HepG2 (cell line): ENCODE measurements around the gene ARSJ. TPM values are rescaled to one million over a fixed set of nuclear protein-coding genes. Genes with fewer than 3 reads are reported as not detected.

Experiments
- ATAC-seq: fragments of 200-7000 bp; cut with Tn5 transposase; 3 replicates; pipeline ENCODE4 v1.9.1; 2020; ENCODE audit warnings: mild to moderate bottlenecking, moderate library complexity
- BruUV-seq: library from RNA; stranded (reverse); fragments of 400-500 nt; replicated peaks from 2 replicates; lab custom pipeline; 2021; lab: Mats Ljungman, UMichigan
- CTCF ChIA-PET: fragments of 300-600 bp; formaldehyde crosslinking; extraction: SDS; loops from one replicate; lab custom pipeline; 2021; ENCODE audit warnings: low total read pairs, inconsistent platforms, low intra/inter-chr PET ratio; lab: Yijun Ruan, JAX
- POLR2A ChIA-PET: fragments of 350-600 bp; sonication (Branson Sonifier 250); formaldehyde crosslinking; loops from one replicate; lab custom pipeline; 2020; ENCODE audit warnings: antibody characterized with exemption, inconsistent platforms; lab: Yijun Ruan, JAX
- DNase-seq: peaks from one replicate; pipeline ENCODE4 v3.0.0-alpha.2; 2015; ENCODE audit warnings: low spot score
- FAIRE-seq: peaks from 3 replicates; lab custom pipeline; 2011; peaks lifted over from hg19 to GRCh38; lab: Jason Lieb, UNC
- H2AFZ ChIP-seq: one replicate; pipeline ENCODE4 v1.6.1; 2011; ENCODE audit warnings: low read length, inconsistent platforms
- H3K27ac ChIP-seq: fragments of 300-600 bp; 3 replicates; pipeline ENCODE4 v1.8.0; 2011; ENCODE audit warnings: mixed run types, mild to moderate bottlenecking, mixed read lengths, low read length, inconsistent platforms; ENCODE audit not compliant: insufficient read depth; ENCODE audit errors: extremely low read length
- H3K27me3 ChIP-seq, 2 experiments: fragments of 200-600 bp in 1 of 2; 2 replicates in 1 of 2; 3 replicates in 1 of 2; pipeline versions ENCODE4 v1.6.0 to v1.8.0; 2011; ENCODE audit warnings: low read length in 2 of 2, mild to moderate bottlenecking in 2 of 2, moderate library complexity in 2 of 2, inconsistent platforms in 1 of 2; ENCODE audit not compliant: insufficient read depth in 2 of 2, control insufficient read depth in 1 of 2
- H3K36me3 ChIP-seq, 2 experiments: fragments of 200-600 bp in 1 of 2; replicated peaks in 1 of 2; 2 replicates in 1 of 2; 3 replicates in 1 of 2; pipeline versions ENCODE4 v1.5.1 to v1.8.0; 2011; ENCODE audit warnings: low read length in 2 of 2, inconsistent platforms in 1 of 2; ENCODE audit not compliant: insufficient read depth in 2 of 2, control insufficient read depth in 1 of 2
- H3K4me1 ChIP-seq: 2 replicates; pipeline ENCODE4 v1.5.1; 2012; ENCODE audit warnings: low read length, inconsistent platforms; ENCODE audit not compliant: insufficient read depth
- H3K4me2 ChIP-seq: 2 replicates; pipeline ENCODE4 v1.6.0; 2011; ENCODE audit warnings: low read depth, low read length, inconsistent platforms
- H3K4me3 ChIP-seq, 3 experiments: fragments of 200-600 bp in 1 of 3; sonication (generic), shearing (Covaris generic) in 1 of 3; replicated peaks in 1 of 3; 2 replicates each; pipeline ENCODE4 v1.5.1; 2011 to 2016; ENCODE audit warnings: low read length in 3 of 3, inconsistent platforms in 2 of 3, low read depth in 2 of 3, mild to moderate bottlenecking in 2 of 3, control low read depth in 1 of 3, mixed read lengths in 1 of 3; ENCODE audit not compliant: insufficient read depth in 1 of 3
- H3K79me2 ChIP-seq: one replicate; pipeline ENCODE4 v1.6.1; 2011; ENCODE audit warnings: low read length, inconsistent platforms; ENCODE audit not compliant: insufficient read depth
- H3K9ac ChIP-seq: 2 replicates; pipeline ENCODE4 v1.6.0; 2011; ENCODE audit warnings: mild to moderate bottlenecking, low read depth, low read length, inconsistent platforms; ENCODE audit not compliant: insufficient read depth
- H3K9me3 ChIP-seq: 2 replicates; pipeline ENCODE4 v1.5.1; 2012; ENCODE audit warnings: mild to moderate bottlenecking, low read length
- H4K20me1 ChIP-seq: 2 replicates; pipeline ENCODE4 v1.6.0; 2011; ENCODE audit warnings: inconsistent platforms, mild to moderate bottlenecking, low read length, moderate library complexity; ENCODE audit not compliant: insufficient read depth
- IRF9 ChIP-seq: sonication (generic); formaldehyde crosslinking; IDR thresholded peaks from 2 replicates; pipeline ENCODE4 v1.8.0; 2022; ENCODE audit warnings: missing genetic modification reagents, mild to moderate bottlenecking, borderline replicate concordance
- KAT7 ChIP-seq: IDR thresholded peaks from 2 replicates; pipeline ENCODE4 v1.6.1; 2018; ENCODE audit warnings: borderline replicate concordance, missing compliant biosample characterization
- KDM1A ChIP-seq: IDR thresholded peaks from 2 replicates; pipeline ENCODE4 v1.6.1; 2016; ENCODE audit warnings: missing compliant biosample characterization
- MYC ChIP-seq: sonication (generic); formaldehyde crosslinking; IDR thresholded peaks from 2 replicates; pipeline ENCODE4 v1.9.0; 2021; ENCODE audit warnings: missing genetic modification reagents, borderline replicate concordance
- NR3C1 ChIP-seq: sonication (generic); formaldehyde crosslinking; IDR thresholded peaks from 2 replicates; pipeline ENCODE4 v1.4.0; 2020; ENCODE audit warnings: missing genetic modification reagents
- SAP130 ChIP-seq: IDR thresholded peaks from 2 replicates; pipeline ENCODE4 v1.6.1; 2016; ENCODE audit warnings: low read depth
- SMAD9 ChIP-seq: sonication (generic); formaldehyde crosslinking; IDR thresholded peaks from 2 replicates; pipeline ENCODE4 v1.5.1; 2020; ENCODE audit warnings: mild to moderate bottlenecking, missing genetic modification reagents
- SMYD3 ChIP-seq: sonication (generic); formaldehyde crosslinking; IDR thresholded peaks from 2 replicates; pipeline ENCODE4 v1.8.1; 2023; ENCODE audit warnings: mild to moderate bottlenecking, missing genetic modification reagents
- ZNF749 ChIP-seq: sonication (generic); formaldehyde crosslinking; IDR thresholded peaks from 2 replicates; pipeline ENCODE4 v1.8.0; 2022; ENCODE audit warnings: mild to moderate bottlenecking, missing genetic modification reagents, moderate library complexity, borderline replicate concordance
- WGBS: methylation state at CpG from one replicate; pipeline ENCODE4 v1.1.6; 2017; ENCODE audit warnings: low lambda C conversion rate; 5-methylcytosine and 5-hydroxymethylcytosine counted together
- in situ Hi-C: cut with HindIII; loops from 2 replicates; pipeline ENCODE4 v1.10.0; 2017; ENCODE audit warnings: low pct_unique_long_range_greater_than_20kb; ENCODE audit not compliant: extremely low pct_ligation_motif_present
- intact Hi-C: fragments of 100-400 bp; cut with micrococcal nuclease; formaldehyde crosslinking; loops from one replicate; pipeline ENCODE4 v1.10.0; 2022; ENCODE audit not compliant: unreplicated experiment
- polyA plus RNA-seq, 8 experiments: library from polyadenylated mRNA; depleted of rRNA in 3 of 8; stranded (reverse) in 7 of 8; unstranded in 1 of 8; fragments of >200 nt; fragmentation: Illumina TruSeq in 4 of 8; extraction: Trizol in 4 of 8; gene quantifications; 2 replicates each; pipeline versions ENCODE4 v1.2.1 to v1.2.3, GENCODE V29; 2011 to 2016; ENCODE audit warnings: low read depth in 4 of 8, missing spikeins in 1 of 8, mixed read lengths in 1 of 8; ENCODE audit not compliant: insufficient read depth in 1 of 8
- total RNA-seq, 5 experiments: library from RNA; depleted of rRNA; stranded (reverse); fragments of >200 nt; fragmentation: Illumina TruSeq; extraction: Trizol; gene quantifications; 2 replicates each; pipeline ENCODE4 v1.2.3, GENCODE V29; 2016; ENCODE audit warnings: low read depth in 1 of 5
- TF ChIP-seq, protein P1 (sequence below): sonication (generic); formaldehyde crosslinking; IDR thresholded peaks from 2 replicates; pipeline ENCODE4 v1.4.0; 2020; ENCODE audit warnings: mild to moderate bottlenecking, missing genetic modification reagents
- TF ChIP-seq, protein P2 (sequence below): sonication (generic); formaldehyde crosslinking; IDR thresholded peaks from one replicate; pipeline ENCODE4 v1.5.1; 2020; ENCODE audit warnings: mild to moderate bottlenecking, missing genetic modification reagents; ENCODE audit errors: not compliant biosample characterization

Gene ARSJ
- total and polyA plus RNA-seq, 2 of the 13 experiments (the other 11 are each of a cell fraction or from before 2014, with no cell fraction given): not detected

GRCh38 chr4:113998531-113998930 is 19.1 kb upstream of the ARSJ start:
- Histone ChIP-seq H4K20me1 (no peaks in the 10 kb centered on the region), H3K9ac (no peak overlapping the region), H3K4me3 (no peak overlapping the region), H3K79me2 (no peaks in the 10 kb centered on the region), H3K4me1 (no peaks in the 10 kb centered on the region), H3K36me3 (no peaks in the 10 kb centered on the region), H2AFZ (no peak overlapping the region), H3K4me2 (no peak overlapping the region), H3K27me3 (no peaks in the 10 kb centered on the region), H3K27ac (no peak overlapping the region), H3K9me3 (no peaks in the 10 kb centered on the region)
- POLR2A ChIA-PET: no interaction called here
- in situ Hi-C loops: no loop called here
- intact Hi-C loops: no loop called here
- BruUV-seq: no TSS peak
- CTCF ChIA-PET: no interaction called here
- ATAC-seq (no peak), DNase-seq (no peak), FAIRE-seq (no peak)
- 4% methylated on average over 1 of the region's 1 CpG for WGBS
- no peak for TF ChIP-seq KDM1A (CRISPR knock-in tag)
- TF ChIP-seq ZNF749 (CRISPR knock-in tag): no peak
- TF ChIP-seq SMYD3 (CRISPR knock-in tag): no peak
- TF ChIP-seq SMAD9: no peak
- no peak for TF ChIP-seq NR3C1 (CRISPR knock-in tag)
- TF ChIP-seq IRF9 (CRISPR knock-in tag): no peak
- TF ChIP-seq, protein P1, sequence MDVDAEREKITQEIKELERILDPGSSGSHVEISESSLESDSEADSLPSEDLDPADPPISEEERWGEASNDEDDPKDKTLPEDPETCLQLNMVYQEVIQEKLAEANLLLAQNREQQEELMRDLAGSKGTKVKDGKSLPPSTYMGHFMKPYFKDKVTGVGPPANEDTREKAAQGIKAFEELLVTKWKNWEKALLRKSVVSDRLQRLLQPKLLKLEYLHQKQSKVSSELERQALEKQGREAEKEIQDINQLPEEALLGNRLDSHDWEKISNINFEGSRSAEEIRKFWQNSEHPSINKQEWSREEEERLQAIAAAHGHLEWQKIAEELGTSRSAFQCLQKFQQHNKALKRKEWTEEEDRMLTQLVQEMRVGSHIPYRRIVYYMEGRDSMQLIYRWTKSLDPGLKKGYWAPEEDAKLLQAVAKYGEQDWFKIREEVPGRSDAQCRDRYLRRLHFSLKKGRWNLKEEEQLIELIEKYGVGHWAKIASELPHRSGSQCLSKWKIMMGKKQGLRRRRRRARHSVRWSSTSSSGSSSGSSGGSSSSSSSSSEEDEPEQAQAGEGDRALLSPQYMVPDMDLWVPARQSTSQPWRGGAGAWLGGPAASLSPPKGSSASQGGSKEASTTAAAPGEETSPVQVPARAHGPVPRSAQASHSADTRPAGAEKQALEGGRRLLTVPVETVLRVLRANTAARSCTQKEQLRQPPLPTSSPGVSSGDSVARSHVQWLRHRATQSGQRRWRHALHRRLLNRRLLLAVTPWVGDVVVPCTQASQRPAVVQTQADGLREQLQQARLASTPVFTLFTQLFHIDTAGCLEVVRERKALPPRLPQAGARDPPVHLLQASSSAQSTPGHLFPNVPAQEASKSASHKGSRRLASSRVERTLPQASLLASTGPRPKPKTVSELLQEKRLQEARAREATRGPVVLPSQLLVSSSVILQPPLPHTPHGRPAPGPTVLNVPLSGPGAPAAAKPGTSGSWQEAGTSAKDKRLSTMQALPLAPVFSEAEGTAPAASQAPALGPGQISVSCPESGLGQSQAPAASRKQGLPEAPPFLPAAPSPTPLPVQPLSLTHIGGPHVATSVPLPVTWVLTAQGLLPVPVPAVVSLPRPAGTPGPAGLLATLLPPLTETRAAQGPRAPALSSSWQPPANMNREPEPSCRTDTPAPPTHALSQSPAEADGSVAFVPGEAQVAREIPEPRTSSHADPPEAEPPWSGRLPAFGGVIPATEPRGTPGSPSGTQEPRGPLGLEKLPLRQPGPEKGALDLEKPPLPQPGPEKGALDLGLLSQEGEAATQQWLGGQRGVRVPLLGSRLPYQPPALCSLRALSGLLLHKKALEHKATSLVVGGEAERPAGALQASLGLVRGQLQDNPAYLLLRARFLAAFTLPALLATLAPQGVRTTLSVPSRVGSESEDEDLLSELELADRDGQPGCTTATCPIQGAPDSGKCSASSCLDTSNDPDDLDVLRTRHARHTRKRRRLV (CRISPR knock-in tag): no peak
- TF ChIP-seq, protein P2, sequence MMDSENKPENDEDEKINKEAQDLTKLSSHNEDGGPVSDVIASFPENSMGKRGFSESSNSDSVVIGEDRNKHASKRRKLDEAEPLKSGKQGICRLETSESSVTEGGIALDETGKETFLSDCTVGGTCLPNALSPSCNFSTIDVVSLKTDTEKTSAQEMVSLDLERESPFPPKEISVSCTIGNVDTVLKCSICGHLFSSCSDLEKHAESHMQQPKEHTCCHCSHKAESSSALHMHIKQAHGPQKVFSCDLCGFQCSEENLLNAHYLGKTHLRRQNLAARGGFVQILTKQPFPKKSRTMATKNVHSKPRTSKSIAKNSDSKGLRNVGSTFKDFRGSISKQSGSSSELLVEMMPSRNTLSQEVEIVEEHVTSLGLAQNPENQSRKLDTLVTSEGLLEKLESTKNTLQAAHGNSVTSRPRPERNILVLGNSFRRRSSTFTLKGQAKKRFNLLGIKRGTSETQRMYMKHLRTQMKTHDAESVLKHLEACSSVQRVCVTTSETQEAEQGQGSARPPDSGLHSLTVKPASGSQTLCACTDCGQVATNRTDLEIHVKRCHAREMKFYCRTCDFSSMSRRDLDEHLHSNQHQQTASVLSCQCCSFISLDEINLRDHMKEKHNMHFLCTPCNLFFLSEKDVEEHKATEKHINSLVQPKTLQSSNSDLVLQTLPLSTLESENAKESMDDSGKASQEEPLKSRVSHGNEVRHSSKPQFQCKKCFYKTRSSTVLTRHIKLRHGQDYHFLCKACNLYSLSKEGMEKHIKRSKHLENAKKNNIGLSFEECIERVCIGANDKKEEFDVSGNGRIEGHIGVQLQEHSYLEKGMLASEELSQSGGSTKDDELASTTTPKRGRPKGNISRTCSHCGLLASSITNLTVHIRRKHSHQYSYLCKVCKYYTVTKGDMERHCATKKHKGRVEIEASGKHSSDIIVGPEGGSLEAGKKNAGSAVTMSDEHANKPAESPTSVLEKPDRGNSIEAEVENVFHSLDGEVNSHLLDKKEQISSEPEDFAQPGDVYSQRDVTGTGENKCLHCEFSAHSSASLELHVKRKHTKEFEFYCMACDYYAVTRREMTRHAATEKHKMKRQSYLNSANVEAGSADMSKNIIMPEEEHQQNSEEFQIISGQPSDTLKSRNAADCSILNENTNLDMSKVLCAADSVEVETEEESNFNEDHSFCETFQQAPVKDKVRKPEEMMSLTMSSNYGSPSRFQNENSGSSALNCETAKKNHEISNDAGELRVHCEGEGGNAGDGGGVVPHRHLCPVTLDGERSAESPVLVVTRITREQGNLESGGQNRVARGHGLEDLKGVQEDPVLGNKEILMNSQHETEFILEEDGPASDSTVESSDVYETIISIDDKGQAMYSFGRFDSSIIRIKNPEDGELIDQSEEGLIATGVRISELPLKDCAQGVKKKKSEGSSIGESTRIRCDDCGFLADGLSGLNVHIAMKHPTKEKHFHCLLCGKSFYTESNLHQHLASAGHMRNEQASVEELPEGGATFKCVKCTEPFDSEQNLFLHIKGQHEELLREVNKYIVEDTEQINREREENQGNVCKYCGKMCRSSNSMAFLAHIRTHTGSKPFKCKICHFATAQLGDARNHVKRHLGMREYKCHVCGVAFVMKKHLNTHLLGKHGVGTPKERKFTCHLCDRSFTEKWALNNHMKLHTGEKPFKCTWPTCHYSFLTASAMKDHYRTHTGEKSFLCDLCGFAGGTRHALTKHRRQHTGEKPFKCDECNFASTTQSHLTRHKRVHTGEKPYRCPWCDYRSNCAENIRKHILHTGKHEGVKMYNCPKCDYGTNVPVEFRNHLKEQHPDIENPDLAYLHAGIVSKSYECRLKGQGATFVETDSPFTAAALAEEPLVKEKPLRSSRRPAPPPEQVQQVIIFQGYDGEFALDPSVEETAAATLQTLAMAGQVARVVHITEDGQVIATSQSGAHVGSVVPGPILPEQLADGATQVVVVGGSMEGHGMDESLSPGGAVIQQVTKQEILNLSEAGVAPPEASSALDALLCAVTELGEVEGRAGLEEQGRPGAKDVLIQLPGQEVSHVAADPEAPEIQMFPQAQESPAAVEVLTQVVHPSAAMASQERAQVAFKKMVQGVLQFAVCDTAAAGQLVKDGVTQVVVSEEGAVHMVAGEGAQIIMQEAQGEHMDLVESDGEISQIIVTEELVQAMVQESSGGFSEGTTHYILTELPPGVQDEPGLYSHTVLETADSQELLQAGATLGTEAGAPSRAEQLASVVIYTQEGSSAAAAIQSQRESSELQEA (CRISPR knock-in tag): no peak
- TF ChIP-seq SAP130 (CRISPR knock-in tag): no peak
- TF ChIP-seq KAT7: no peak
- no peak for TF ChIP-seq MYC
